LNCAP (cell line): ENCODE data around the gene RARA.

Source experiments
- TF ChIP-seq, protein P1 (sequence below): fragments of 450-650 bp; IDR thresholded peaks from 2 replicates; pipeline ENCODE4 v1.5.1; 2017; ENCODE audit warnings: mild to moderate bottlenecking

The RARA gene

DNA sequence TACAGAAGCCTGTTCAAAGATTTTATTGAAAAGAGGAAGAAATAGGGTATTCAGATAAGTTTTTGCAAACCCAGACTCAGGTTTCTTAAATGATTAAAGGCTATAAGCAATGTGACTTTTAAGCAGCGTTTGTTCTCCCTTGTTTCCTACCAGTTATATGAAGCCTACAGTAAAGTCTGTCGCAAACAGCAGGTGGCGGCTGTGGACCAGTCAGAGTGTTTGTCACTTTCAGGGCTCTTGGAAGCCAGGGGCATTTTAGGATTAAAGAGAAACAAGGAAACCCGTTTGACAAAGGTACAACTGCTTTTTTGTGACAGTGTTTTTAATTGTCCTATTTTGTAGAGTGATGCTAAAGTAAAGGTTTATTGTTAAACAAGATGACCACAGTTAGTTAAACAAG, 7.7 kb upstream of the RARA start:
- TF ChIP-seq, protein P1, sequence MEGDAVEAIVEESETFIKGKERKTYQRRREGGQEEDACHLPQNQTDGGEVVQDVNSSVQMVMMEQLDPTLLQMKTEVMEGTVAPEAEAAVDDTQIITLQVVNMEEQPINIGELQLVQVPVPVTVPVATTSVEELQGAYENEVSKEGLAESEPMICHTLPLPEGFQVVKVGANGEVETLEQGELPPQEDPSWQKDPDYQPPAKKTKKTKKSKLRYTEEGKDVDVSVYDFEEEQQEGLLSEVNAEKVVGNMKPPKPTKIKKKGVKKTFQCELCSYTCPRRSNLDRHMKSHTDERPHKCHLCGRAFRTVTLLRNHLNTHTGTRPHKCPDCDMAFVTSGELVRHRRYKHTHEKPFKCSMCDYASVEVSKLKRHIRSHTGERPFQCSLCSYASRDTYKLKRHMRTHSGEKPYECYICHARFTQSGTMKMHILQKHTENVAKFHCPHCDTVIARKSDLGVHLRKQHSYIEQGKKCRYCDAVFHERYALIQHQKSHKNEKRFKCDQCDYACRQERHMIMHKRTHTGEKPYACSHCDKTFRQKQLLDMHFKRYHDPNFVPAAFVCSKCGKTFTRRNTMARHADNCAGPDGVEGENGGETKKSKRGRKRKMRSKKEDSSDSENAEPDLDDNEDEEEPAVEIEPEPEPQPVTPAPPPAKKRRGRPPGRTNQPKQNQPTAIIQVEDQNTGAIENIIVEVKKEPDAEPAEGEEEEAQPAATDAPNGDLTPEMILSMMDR: peak; percentile 36; the same call in 1 of the 2 replicates

- TF ChIP-seq, protein P1: peak; percentile 69
Observed at GRCh38 chr17:40303009-40303657, 5.8 kb upstream of the RARA start.

GRCh38 chr17:40303708-40304551, 5.0 kb upstream of the RARA start:
- TF ChIP-seq, protein P1: no peak

GRCh38 chr17:40306395-40306794, 2.6 kb upstream of the RARA start:
- TF ChIP-seq, protein P1: no peak

GRCh38 chr17:40307001-40307730, 1.8 kb upstream of the RARA start:
- TF ChIP-seq, protein P1: no peak

GRCh38 chr17:40307740-40308239, 1.2 kb upstream of the RARA start:
- TF ChIP-seq, protein P1: no peak

DNA sequence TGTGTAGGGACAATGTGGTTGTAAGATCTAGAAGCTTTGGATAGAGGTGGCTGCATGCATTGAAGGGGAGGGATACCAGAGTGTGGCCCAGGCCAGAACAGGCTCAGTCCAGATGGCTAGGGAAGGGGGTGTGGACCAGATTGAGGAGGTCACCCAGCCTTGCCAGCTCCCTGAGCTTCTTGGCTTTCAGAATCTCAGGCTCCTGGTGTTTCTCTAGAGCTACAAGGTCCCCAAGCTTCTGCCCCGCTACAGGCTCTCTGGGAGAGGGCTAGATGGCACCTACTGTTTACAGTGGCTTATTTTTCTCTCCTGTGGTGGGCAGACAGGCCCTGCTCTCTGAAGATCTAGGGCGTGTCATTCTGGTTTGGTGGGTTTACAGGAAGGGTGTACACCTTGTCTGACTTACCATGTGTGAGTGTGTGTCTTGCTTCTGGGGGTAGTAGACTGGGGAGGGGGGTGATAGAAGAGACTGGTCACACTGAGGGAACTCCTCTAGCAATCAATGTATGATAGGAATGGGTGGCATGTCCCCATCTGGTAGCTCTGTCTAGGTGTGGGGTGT, 1.1 kb downstream of the RARA start:
- TF ChIP-seq, protein P1: no peak
